Neuronal stem cell (in vitro differentiated cells): ENCODE measurements around the gene HOXB3.

Source experiments
- DNase-seq: peaks from one replicate; pipeline ENCODE4 v3.0.0-alpha.2; 2013; ENCODE audit warnings: low spot score
- H2AFZ ChIP-seq: one replicate; pipeline ENCODE4 v1.6.1; 2013; ENCODE audit warnings: mild to moderate bottlenecking, low read length, inconsistent platforms
- H2AK5ac ChIP-seq: 2 replicates; pipeline ENCODE4 v1.6.1; 2013; ENCODE audit warnings: low read depth, mild to moderate bottlenecking, inconsistent platforms, low read length, moderate library complexity, mixed read lengths
- H2BK120ac ChIP-seq: 2 replicates; pipeline ENCODE4 v1.6.1; 2013; ENCODE audit warnings: low read depth, mild to moderate bottlenecking, inconsistent platforms, low read length, moderate library complexity, mixed read lengths
- H2BK12ac ChIP-seq: one replicate; pipeline ENCODE4 v1.6.1; 2013; ENCODE audit warnings: low read length, inconsistent platforms
- H2BK15ac ChIP-seq: 2 replicates; pipeline ENCODE4 v1.6.1; 2013; ENCODE audit warnings: mild to moderate bottlenecking, low read length, inconsistent platforms, mixed read lengths
- H2BK5ac ChIP-seq: one replicate; pipeline ENCODE4 v1.6.1; 2013; ENCODE audit warnings: inconsistent platforms, mild to moderate bottlenecking, low read length, moderate library complexity
- H3K14ac ChIP-seq: one replicate; pipeline ENCODE4 v1.6.1; 2013; ENCODE audit warnings: low read length, inconsistent platforms
- H3K18ac ChIP-seq: 2 replicates; pipeline ENCODE4 v1.6.1; 2013; ENCODE audit warnings: low read length, inconsistent platforms
- H3K23ac ChIP-seq: 2 replicates; pipeline ENCODE4 v1.6.1; 2013; ENCODE audit warnings: low read depth, mild to moderate bottlenecking, mixed read lengths, low read length, inconsistent platforms; ENCODE audit not compliant: poor library complexity
- H3K27ac ChIP-seq: replicated peaks from 3 replicates; pipeline ENCODE4 v1.5.1; 2013; ENCODE audit warnings: low read length, inconsistent platforms
- H3K27me3 ChIP-seq, 3 experiments: 2 replicates each; pipeline ENCODE4 v1.6.1; 2013; ENCODE audit warnings: low read length in 3 of 3, mild to moderate bottlenecking in 2 of 3, inconsistent platforms in 1 of 3, low read depth in 1 of 3, mixed read lengths in 1 of 3, moderate library complexity in 1 of 3; ENCODE audit not compliant: control insufficient read depth in 3 of 3, insufficient read depth in 3 of 3
- H3K36me3 ChIP-seq, 2 donors: replicated peaks in 1 of 2; 2 replicates each; pipeline ENCODE4 v1.6.1; 2013; ENCODE audit warnings: low read length in 2 of 2; ENCODE audit not compliant: control insufficient read depth in 2 of 2, insufficient read depth in 2 of 2
- H3K4ac ChIP-seq: 2 replicates; pipeline ENCODE4 v1.6.1; 2013; ENCODE audit warnings: inconsistent platforms, mild to moderate bottlenecking, low read length, moderate library complexity
- H3K4me1 ChIP-seq, 2 donors: 1 replicate in 1 of 2; 2 replicates in 1 of 2; pipeline ENCODE4 v1.6.1; 2013; ENCODE audit warnings: low read length in 2 of 2, low read depth in 1 of 2; ENCODE audit not compliant: control insufficient read depth in 2 of 2, insufficient read depth in 1 of 2
- H3K4me2 ChIP-seq: one replicate; pipeline ENCODE4 v1.6.1; 2013; ENCODE audit warnings: mild to moderate bottlenecking, low read length, inconsistent platforms; ENCODE audit not compliant: insufficient read depth, poor library complexity, severe bottlenecking
- H3K4me3 ChIP-seq, 2 donors: 2 replicates each; pipeline ENCODE4 v1.5.1; 2013; ENCODE audit warnings: low read length in 2 of 2, mild to moderate bottlenecking in 2 of 2, inconsistent platforms in 1 of 2, moderate library complexity in 1 of 2
- H3K79me1 ChIP-seq: one replicate; pipeline ENCODE4 v1.6.1; 2013; ENCODE audit warnings: low read depth, mild to moderate bottlenecking, inconsistent platforms, low read length, moderate library complexity
- H3K9ac ChIP-seq: one replicate; pipeline ENCODE4 v1.6.1; 2013; ENCODE audit warnings: mild to moderate bottlenecking, low read depth, low read length, inconsistent platforms; ENCODE audit not compliant: poor library complexity
- H3K9me3 ChIP-seq, 2 donors: replicated peaks in 1 of 2; 2 replicates each; pipeline versions ENCODE3 to v1.6.1; 2013; ENCODE audit warnings: low read length in 2 of 2, mild to moderate bottlenecking in 2 of 2, inconsistent platforms in 1 of 2, low read depth in 1 of 2, mixed read lengths in 1 of 2, moderate library complexity in 1 of 2; ENCODE audit not compliant: control insufficient read depth in 2 of 2, insufficient read depth in 1 of 2
- H4K8ac ChIP-seq: one replicate; pipeline ENCODE4 v1.6.1; 2013; ENCODE audit warnings: low read depth, mild to moderate bottlenecking, inconsistent platforms, low read length, moderate library complexity
- H4K91ac ChIP-seq: one replicate; pipeline ENCODE4 v1.6.1; 2013; ENCODE audit warnings: low read length, low read depth, mild to moderate bottlenecking, inconsistent platforms; ENCODE audit not compliant: poor library complexity
- WGBS, 2 donors: extraction: QIAGEN DNeasy Blood & Tissue Kit; methylation state at CpG; one replicate each; pipeline ENCODE4 v1.1.7; 2013; ENCODE audit warnings: missing lambda C conversion rate in 2 of 2, mixed read lengths in 1 of 2; ENCODE audit not compliant: insufficient read length in 2 of 2, insufficient replicate concordance in 1 of 2; ENCODE audit errors: extremely low coverage in 2 of 2; 5-methylcytosine and 5-hydroxymethylcytosine counted together

The HOXB3 gene

DNA sequence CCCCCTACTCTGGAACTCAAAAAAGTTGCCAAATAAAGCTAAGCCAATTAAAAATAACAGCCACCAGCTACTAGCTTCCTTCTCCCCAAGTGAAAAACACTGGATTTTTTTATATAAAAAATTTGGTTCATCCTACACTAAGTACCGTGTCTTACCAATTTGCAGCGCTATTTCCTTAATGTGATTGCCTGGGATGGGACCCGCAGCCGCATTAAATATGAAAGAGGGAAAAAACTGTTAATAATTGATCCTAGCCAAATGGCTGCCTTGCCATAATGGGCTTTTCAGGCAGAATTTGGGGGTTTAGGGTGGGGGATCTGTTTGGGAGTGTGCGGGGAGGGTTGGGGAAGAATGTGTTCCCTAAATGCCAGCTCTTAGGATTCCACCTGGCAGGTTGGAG lies 34.1 kb upstream of the HOXB3 start:
- H2BK120ac ChIP-seq = no peak overlapping the region
- no peak overlapping the region for H3K4me3 ChIP-seq
- peaks cover 0 to 10% of the 10 kb centered on the region in 2 donors for H3K9me3 ChIP-seq
- no peak overlapping the region for H2BK12ac ChIP-seq
- H3K18ac ChIP-seq = no peak overlapping the region
- no peak overlapping the region for H3K9ac ChIP-seq
- no peak overlapping the region for H3K27ac ChIP-seq
- no peak overlapping the region for H2AFZ ChIP-seq
- H3K36me3 ChIP-seq = no peaks in the 10 kb centered on the region
- H2BK15ac ChIP-seq = no peak overlapping the region
- peaks cover 0 to 4% of the 10 kb centered on the region in 2 donors for H3K4me1 ChIP-seq
- DNase-seq = no peak
- no peak overlapping the region for H3K4ac ChIP-seq
- no peak overlapping the region for H3K23ac ChIP-seq
- no peak overlapping the region for H2BK5ac ChIP-seq
- H4K91ac ChIP-seq = no peak overlapping the region
- no peak overlapping the region for H3K14ac ChIP-seq
- no CpG with 5 or more reads among the region's 5 CpGs for WGBS, 2 donors
- no peak overlapping the region for H3K4me2 ChIP-seq
- no peak overlapping the region for H4K8ac ChIP-seq
- H3K79me1 ChIP-seq = no peaks in the 10 kb centered on the region
- H2AK5ac ChIP-seq = no peak overlapping the region
- peaks cover 68 to 100% (median 100%) of the 10 kb centered on the region in 3 experiments for H3K27me3 ChIP-seq

DNA sequence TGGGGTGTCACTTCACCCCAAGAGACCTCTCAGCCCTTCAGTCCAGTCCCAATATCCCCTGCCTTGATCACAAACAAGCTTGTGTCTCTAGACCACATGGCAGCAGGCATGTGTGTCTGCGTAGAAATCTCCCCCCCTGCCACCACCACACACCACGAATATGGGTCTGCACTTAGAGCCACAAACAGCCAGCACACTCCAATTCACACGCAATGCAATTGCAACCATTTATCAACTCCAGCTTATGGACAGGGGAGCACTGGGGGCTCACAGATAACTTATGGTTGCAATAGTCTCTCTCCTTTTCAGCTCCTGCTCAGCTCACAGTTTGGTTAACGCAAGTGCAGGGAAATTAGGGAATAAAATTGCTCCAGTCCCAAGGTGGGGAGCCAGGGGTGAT lies 33.5 kb upstream of the HOXB3 start:
- Histone ChIP-seq H3K27ac (no peak overlapping the region), H3K4me3 (peak overlapping the region in 1 of 2 donors; percentile 55)
- WGBS, 2 donors = no CpG with 5 or more reads among the region's 4 CpGs

DNA sequence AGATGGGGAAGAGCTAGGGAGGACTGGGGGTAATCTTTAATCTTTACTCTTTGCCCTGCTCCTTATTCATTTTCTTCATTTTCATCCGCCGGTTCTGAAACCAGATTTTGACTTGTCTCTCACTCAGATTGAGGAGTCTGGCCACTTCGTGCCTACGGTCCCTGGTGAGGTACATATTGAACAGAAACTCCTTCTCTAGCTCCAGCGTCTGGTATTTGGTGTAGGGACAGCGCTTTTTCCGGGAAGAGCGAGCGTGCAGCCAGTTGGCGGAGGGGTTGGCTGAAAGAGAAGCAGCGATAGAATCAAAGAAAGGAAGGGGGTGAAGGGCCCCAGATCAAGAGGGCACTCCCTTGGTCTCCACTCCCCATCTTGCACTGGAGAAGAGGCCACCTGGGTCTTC lies 32.8 kb upstream of the HOXB3 start:
- no peak overlapping the region for H2BK5ac ChIP-seq
- WGBS, 2 donors = no CpG with 5 or more reads among the region's 11 CpGs
- H3K36me3 ChIP-seq = no peaks in the 10 kb centered on the region
- no peak overlapping the region for H3K9ac ChIP-seq
- peaks cover 0 to 4% of the 10 kb centered on the region in 2 donors for H3K4me1 ChIP-seq
- H3K4me2 ChIP-seq = no peak overlapping the region
- no peak overlapping the region for H3K18ac ChIP-seq
- H3K79me1 ChIP-seq = no peaks in the 10 kb centered on the region
- no peak overlapping the region for H2AK5ac ChIP-seq
- no peak overlapping the region for H4K91ac ChIP-seq
- no peak overlapping the region for H2AFZ ChIP-seq
- H2BK120ac ChIP-seq = no peak overlapping the region
- no peak overlapping the region for H3K14ac ChIP-seq
- no peak overlapping the region for H2BK15ac ChIP-seq
- DNase-seq = no peak
- peaks cover 0 to 10% of the 10 kb centered on the region in 2 donors for H3K9me3 ChIP-seq
- H3K27me3 ChIP-seq = peaks cover 72 to 100% (median 99%) of the 10 kb centered on the region in 3 experiments
- no peak overlapping the region for H3K4me3 ChIP-seq
- H3K27ac ChIP-seq = no peak overlapping the region
- no peak overlapping the region for H4K8ac ChIP-seq
- no peak overlapping the region for H3K4ac ChIP-seq
- H3K23ac ChIP-seq = no peak overlapping the region
- H2BK12ac ChIP-seq = no peak overlapping the region

More for the DNA sequence above, 33.5 kb upstream of the HOXB3 start:
- Histone ChIP-seq H3K36me3 (no peaks in the 10 kb centered on the region), H2AFZ (no peak overlapping the region), H2BK120ac (no peak overlapping the region), H3K18ac (no peak overlapping the region), H3K27me3 (peaks cover 68 to 100% (median 99%) of the 10 kb centered on the region in 3 experiments), H2BK15ac (no peak overlapping the region), H3K9ac (no peak overlapping the region), H3K4me2 (no peak overlapping the region), H2BK12ac (no peak overlapping the region), H3K9me3 (peaks cover 0 to 10% of the 10 kb centered on the region in 2 donors), H2AK5ac (no peak overlapping the region), H3K4ac (no peak overlapping the region), H4K91ac (no peak overlapping the region), H4K8ac (no peak overlapping the region), H2BK5ac (no peak overlapping the region), H3K14ac (no peak overlapping the region), H3K4me1 (peaks cover 0 to 4% of the 10 kb centered on the region in 2 donors), H3K23ac (no peak overlapping the region), H3K79me1 (no peaks in the 10 kb centered on the region)
- no peak for DNase-seq

DNA sequence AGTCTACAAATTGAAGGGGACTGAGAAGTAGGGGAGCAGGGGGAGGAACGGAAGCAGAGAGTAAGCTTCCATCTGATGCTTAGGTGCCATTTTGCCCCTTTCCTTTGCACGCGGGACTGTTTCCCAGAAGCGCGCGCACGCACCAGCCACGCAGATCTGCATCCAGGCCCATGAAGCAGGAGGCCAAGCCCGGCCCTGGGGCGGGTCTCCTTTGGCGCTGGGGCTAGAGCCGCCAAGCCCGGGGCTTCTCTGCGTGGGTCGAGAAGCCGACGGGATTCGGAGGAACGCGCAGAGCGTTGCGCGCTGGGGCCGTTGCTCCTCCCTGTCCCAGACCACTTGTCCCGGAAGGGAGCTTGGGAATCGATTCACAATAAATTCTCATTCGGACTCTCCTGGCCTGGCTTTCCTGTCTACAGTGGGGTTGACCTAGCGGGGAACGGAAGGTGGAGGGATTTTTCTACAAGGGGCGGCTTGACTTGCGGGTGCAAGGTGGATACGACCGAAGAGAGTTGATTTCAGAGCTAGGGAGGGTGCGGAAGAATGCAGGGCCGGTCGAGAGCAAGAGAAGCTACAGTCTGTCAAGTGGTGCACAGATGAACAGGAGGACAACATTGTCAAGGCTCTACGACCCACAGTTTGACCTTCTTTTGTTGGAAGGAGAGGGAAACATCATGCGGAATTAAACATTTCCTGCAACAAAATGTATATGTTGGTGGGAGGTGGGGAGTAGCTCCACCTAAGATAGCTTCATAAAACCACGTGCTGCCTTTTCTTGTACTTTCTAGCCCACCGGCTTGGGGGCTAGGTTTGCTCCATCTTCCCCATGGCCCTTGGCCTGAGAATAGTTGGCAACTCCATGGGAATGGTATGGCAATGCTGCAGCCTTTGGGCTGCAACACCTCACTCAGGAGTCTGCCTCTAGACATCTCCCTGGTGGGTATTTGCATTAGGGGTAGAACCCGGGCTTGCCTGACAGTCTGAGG lies 31.7 kb upstream of the HOXB3 start:
- Histone ChIP-seq H2BK15ac (no peak overlapping the region), H3K36me3 (no peaks in the 10 kb centered on the region), H3K4me3 (no peak overlapping the region), H3K27ac (no peak overlapping the region), H2AFZ (no peak overlapping the region), H2BK5ac (no peak overlapping the region), H3K18ac (no peak overlapping the region), H2BK12ac (no peak overlapping the region), H3K14ac (no peak overlapping the region), H2BK120ac (no peak overlapping the region), H3K9ac (no peak overlapping the region), H3K79me1 (no peaks in the 10 kb centered on the region), H3K4me1 (peaks cover 0 to 4% of the 10 kb centered on the region in 2 donors), H4K91ac (no peak overlapping the region), H4K8ac (no peak overlapping the region), H3K4ac (no peak overlapping the region), H2AK5ac (no peak overlapping the region), H3K9me3 (peaks cover 0 to 10% of the 10 kb centered on the region in 2 donors), H3K4me2 (no peak overlapping the region), H3K27me3 (peaks cover 74 to 100% (median 99%) of the 10 kb centered on the region in 3 experiments), H3K23ac (no peak overlapping the region)
- DNase-seq = no peak
- WGBS, 2 donors = no CpG with 5 or more reads among the region's 41 CpGs
